HK-2 (cell line): Measurements from ENCODE around the gene DCP1A.
"Not testable (repeated sequence)": the region's sequence is repeated elsewhere in the genome, so short reads cannot be mapped to it uniquely, and the experiment has no call there.

ENCODE experiments used
- DNase-seq: peaks from one replicate; pipeline ENCODE4 v3.0.0-alpha.2; 2018; ENCODE audit not compliant: unreplicated experiment

Gene DCP1A

GRCh38 chr3:53347261-53348064, at the start of gene DCP1A:
Gene DCP1A, minus strand, starts transcription at chr3:53347543. Its CDS starts 26 bp downstream, at chr3:53347517.
- DNase-seq = peak; percentile 93

- no peak for DNase-seq
Measured at GRCh38 chr3:53384465-53385423, 37.4 kb upstream of the DCP1A start.

- peak; percentile 0 for DNase-seq
Measured at GRCh38 chr3:53382106-53382505, 34.8 kb upstream of the DCP1A start.

GRCh38 chr3:53380306-53380705, 33.0 kb upstream of the DCP1A start:
- DNase-seq = no peak

GRCh38 chr3:53379898-53380297, 32.6 kb upstream of the DCP1A start:
- DNase-seq = no peak

- DNase-seq = no peak
Measured at GRCh38 chr3:53377794-53378193, 30.5 kb upstream of the DCP1A start.

- no peak for DNase-seq
Measured at GRCh38 chr3:53376679-53377078, 29.3 kb upstream of the DCP1A start.

- DNase-seq = peak; percentile 55
Measured at GRCh38 chr3:53375019-53375418, 27.7 kb upstream of the DCP1A start.

- not testable (repeated sequence) for DNase-seq
Measured at GRCh38 chr3:53370719-53371118, 23.4 kb upstream of the DCP1A start.

GRCh38 chr3:53361852-53362251, 14.5 kb upstream of the DCP1A start:
- no peak for DNase-seq

- no peak for DNase-seq
Measured at GRCh38 chr3:53357458-53357857, 10.1 kb upstream of the DCP1A start.

- DNase-seq = no peak
Measured at GRCh38 chr3:53354945-53355498, 7.7 kb upstream of the DCP1A start.

- no peak for DNase-seq
Measured at GRCh38 chr3:53353202-53353601, 5.9 kb upstream of the DCP1A start.

GRCh38 chr3:53350652-53351051, 3.3 kb upstream of the DCP1A start:
- peak; percentile 4 for DNase-seq

- not testable (repeated sequence) for DNase-seq
Measured at GRCh38 chr3:53348118-53348517, 775 bp upstream of the DCP1A start.

GRCh38 chr3:53346922-53347260, 452 bp downstream of the DCP1A start:
- DNase-seq = no peak

GRCh38 chr3:53346514-53346913, 829 bp downstream of the DCP1A start:
- peak; percentile 1 for DNase-seq

GRCh38 chr3:53342353-53342752, 5.0 kb downstream of the DCP1A start:
- DNase-seq = no peak

GRCh38 chr3:53337167-53337940, 10.0 kb downstream of the DCP1A start:
- DNase-seq = no peak

- DNase-seq = no peak
Measured at GRCh38 chr3:53334742-53335141, 12.6 kb downstream of the DCP1A start.

- DNase-seq = no peak
Measured at GRCh38 chr3:53331871-53332270, 15.5 kb downstream of the DCP1A start.

GRCh38 chr3:53329897-53330296, 17.4 kb downstream of the DCP1A start:
- no peak for DNase-seq
